ENCODE data around the gene TMPRSS6.

TMPRSS6 gene

GRCh38 chr22:37148031-37148651, 38.6 kb upstream of the TMPRSS6 start:
- Histone ChIP-seq H3K4me1 (ENCODE audit: control insufficient read depth in 1 of 2, insufficient read depth in 1 of 2, low read depth in 1 of 2, low read length in 1 of 2) (no peaks in the 10 kb centered on the region), H3K4me3 (ENCODE audit: low read depth in 1 of 2, low read length in 1 of 2) (no peak overlapping the region), H3K36me3 (no peaks in the 10 kb centered on the region), H3K9me3 (no peaks in the 10 kb centered on the region), H3K27ac (no peak overlapping the region), H3K27me3 (no peaks in the 10 kb centered on the region)
- TF ChIP-seq CTCF (IDR thresholded peaks at IDR 0.05), result no peak

GRCh38 chr22:37147186-37147990, 37.9 kb upstream of the TMPRSS6 start:
- no peak for TF ChIP-seq CTCF (IDR thresholded peaks at IDR 0.05)
- no peaks in the 10 kb centered on the region for H3K9me3 ChIP-seq
- no peak overlapping the region for H3K4me3 ChIP-seq (ENCODE audit: low read depth in 1 of 2, low read length in 1 of 2)
- no peaks in the 10 kb centered on the region for H3K27me3 ChIP-seq
- H3K4me1 ChIP-seq (ENCODE audit: control insufficient read depth in 1 of 2, insufficient read depth in 1 of 2, low read depth in 1 of 2, low read length in 1 of 2), result no peaks in the 10 kb centered on the region
- H3K36me3 ChIP-seq, result no peaks in the 10 kb centered on the region
- H3K27ac ChIP-seq, result no peak overlapping the region

GRCh38 chr22:37146507-37147180, 37.1 kb upstream of the TMPRSS6 start:
- H3K36me3 ChIP-seq, result no peaks in the 10 kb centered on the region
- H3K4me3 ChIP-seq (ENCODE audit: low read depth in 1 of 2, low read length in 1 of 2), result no peak overlapping the region
- no peak overlapping the region for H3K27ac ChIP-seq
- no peak for TF ChIP-seq CTCF (IDR thresholded peaks at IDR 0.05)
- no peaks in the 10 kb centered on the region for H3K9me3 ChIP-seq
- H3K27me3 ChIP-seq, result no peaks in the 10 kb centered on the region
- H3K4me1 ChIP-seq (ENCODE audit: control insufficient read depth in 1 of 2, insufficient read depth in 1 of 2, low read depth in 1 of 2, low read length in 1 of 2), result no peaks in the 10 kb centered on the region

- Histone ChIP-seq H3K9me3 (no peaks in the 10 kb centered on the region), H3K27me3 (no peaks in the 10 kb centered on the region), H3K36me3 (no peaks in the 10 kb centered on the region), H3K4me1 (ENCODE audit: control insufficient read depth in 1 of 2, insufficient read depth in 1 of 2, low read depth in 1 of 2, low read length in 1 of 2) (no peaks in the 10 kb centered on the region), H3K4me3 (ENCODE audit: low read depth in 1 of 2, low read length in 1 of 2) (no peak overlapping the region), H3K27ac (no peak overlapping the region)
- no peak for TF ChIP-seq CTCF (IDR thresholded peaks at IDR 0.05)
These were observed 36.5 kb upstream of the TMPRSS6 start for GRCh38 chr22:37146051-37146385.

GRCh38 chr22:37145180-37146050, 35.9 kb upstream of the TMPRSS6 start:
- no peak for TF ChIP-seq CTCF (IDR thresholded peaks at IDR 0.05)
- Histone ChIP-seq H3K36me3 (no peaks in the 10 kb centered on the region), H3K4me1 (ENCODE audit: control insufficient read depth in 1 of 2, insufficient read depth in 1 of 2, low read depth in 1 of 2, low read length in 1 of 2) (no peaks in the 10 kb centered on the region), H3K27ac (no peak overlapping the region), H3K4me3 (ENCODE audit: low read depth in 1 of 2, low read length in 1 of 2) (no peak overlapping the region), H3K9me3 (no peaks in the 10 kb centered on the region), H3K27me3 (no peaks in the 10 kb centered on the region)
